Esophagus (tissue), 2 donors: ENCODE data around the gene SPEG. TPM values are rescaled to one million over a fixed set of nuclear protein-coding genes. Genes with fewer than 3 reads are reported as not detected.
A peak's percentile ranks its signal among the peaks of the same experiment; 100 is the strongest.

Experiments used
- H3K27ac ChIP-seq, 2 donors: one replicate each; pipeline ENCODE4 v1.5.1; 2013; ENCODE audit warnings: low read depth in 2 of 2, mild to moderate bottlenecking in 2 of 2, inconsistent platforms in 1 of 2, low read length in 1 of 2, moderate library complexity in 1 of 2
- H3K27me3 ChIP-seq, 2 donors: one replicate each; pipeline ENCODE4 v1.6.1; 2013; ENCODE audit warnings: low read length in 2 of 2, control low read depth in 1 of 2, mild to moderate bottlenecking in 1 of 2; ENCODE audit not compliant: insufficient read depth in 2 of 2, control insufficient read depth in 1 of 2
- H3K36me3 ChIP-seq, 2 donors: one replicate each; pipeline ENCODE4 v1.6.1; 2013; ENCODE audit warnings: low read length in 1 of 2; ENCODE audit not compliant: control insufficient read depth in 2 of 2, insufficient read depth in 2 of 2
- H3K4me1 ChIP-seq, 2 donors: one replicate each; pipeline ENCODE4 v1.6.1; 2013; ENCODE audit warnings: low read length in 1 of 2; ENCODE audit not compliant: control insufficient read depth in 2 of 2, insufficient read depth in 2 of 2
- H3K4me3 ChIP-seq, 2 donors: one replicate each; pipeline ENCODE4 v1.5.1; 2013; ENCODE audit warnings: low read length in 2 of 2, mild to moderate bottlenecking in 2 of 2, low read depth in 1 of 2, moderate library complexity in 1 of 2
- H3K9me3 ChIP-seq, 2 donors: one replicate each; pipeline ENCODE4 v1.6.1; 2013; ENCODE audit warnings: mild to moderate bottlenecking in 2 of 2, low read depth in 1 of 2, low read length in 1 of 2, moderate library complexity in 1 of 2; ENCODE audit not compliant: control insufficient read depth in 2 of 2, insufficient read depth in 1 of 2
- WGBS, 2 donors: extraction: QIAGEN DNeasy Blood & Tissue Kit; methylation state at CpG; one replicate each; pipeline ENCODE4 v1.1.7; 2013; 5-methylcytosine and 5-hydroxymethylcytosine counted together
- polyA plus RNA-seq, 2 donors: library from polyadenylated mRNA; stranded (reverse); fragments of 200-250 nt; gene quantifications; one replicate each; pipeline ENCODE4 v1.2.3, GENCODE V29; 2013
- donor health status: healthy with polysubstance abuse.
- donor health status: Bipolar disorder and iron deficiency.

SPEG gene
- polyA plus RNA-seq, 2 donors = 22.3 to 37.7 TPM

- WGBS, 2 donors = 88 to 91% methylated on average over 43 to 47 of the region's 47 CpGs
- Histone ChIP-seq H3K4me1 (peaks cover 0 to 6% of the 10 kb centered on the region in 2 donors), H3K27me3 (no peaks in the 10 kb centered on the region), H3K9me3 (no peaks in the 10 kb centered on the region), H3K36me3 (no peaks in the 10 kb centered on the region), H3K27ac (no peak overlapping the region), H3K4me3 (no peak overlapping the region)
Observed at GRCh38 chr2:219465659-219466561, 31.3 kb downstream of the SPEG start.

- H3K27ac ChIP-seq = no peak overlapping the region
Observed at GRCh38 chr2:219466816-219467735, 32.4 kb downstream of the SPEG start.

GRCh38 chr2:219467736-219468075 is 33.1 kb downstream of the SPEG start:
- no peaks in the 10 kb centered on the region for H3K36me3 ChIP-seq

More at GRCh38 chr2:219466816-219467735, 32.4 kb downstream of the SPEG start:
- Histone ChIP-seq H3K9me3 (no peaks in the 10 kb centered on the region), H3K4me1 (peaks cover 0 to 2% of the 10 kb centered on the region in 2 donors), H3K4me3 (no peak overlapping the region), H3K27me3 (no peaks in the 10 kb centered on the region), H3K36me3 (no peaks in the 10 kb centered on the region)
- 72 to 75% methylated on average over 28 of the region's 28 CpGs for WGBS, 2 donors

GRCh38 chr2:219468410-219469185 is 34.0 kb downstream of the SPEG start:
- H3K4me1 ChIP-seq = peaks cover 2% of the 10 kb centered on the region in 2 donors
- no peaks in the 10 kb centered on the region for H3K9me3 ChIP-seq
- H3K27me3 ChIP-seq = no peaks in the 10 kb centered on the region
- no peak overlapping the region for H3K27ac ChIP-seq
- 88 to 89% methylated on average over 23 of the region's 23 CpGs for WGBS, 2 donors
- H3K4me3 ChIP-seq = no peak overlapping the region
- no peaks in the 10 kb centered on the region for H3K36me3 ChIP-seq

More at GRCh38 chr2:219467736-219468075, 33.1 kb downstream of the SPEG start:
- Histone ChIP-seq H3K9me3 (no peaks in the 10 kb centered on the region), H3K4me3 (no peak overlapping the region), H3K27ac (peak overlapping the region in 1 of 2 donors; percentile 13), H3K4me1 (peaks cover 0 to 2% of the 10 kb centered on the region in 2 donors), H3K27me3 (no peaks in the 10 kb centered on the region)
- WGBS, 2 donors = 75 to 84% methylated on average over 2 of the region's 2 CpGs

- no peaks in the 10 kb centered on the region for H3K27me3 ChIP-seq
- H3K9me3 ChIP-seq = no peaks in the 10 kb centered on the region
- WGBS, 2 donors = 78 to 82% methylated on average over 16 of the region's 16 CpGs
- H3K4me1 ChIP-seq = peaks cover 2 to 4% of the 10 kb centered on the region in 2 donors
- no peak overlapping the region for H3K4me3 ChIP-seq
- no peaks in the 10 kb centered on the region for H3K36me3 ChIP-seq
- H3K27ac ChIP-seq = no peak overlapping the region
Observed at GRCh38 chr2:219469186-219469724, 34.6 kb downstream of the SPEG start.

- Histone ChIP-seq H3K36me3 (no peaks in the 10 kb centered on the region), H3K4me3 (no peak overlapping the region), H3K27ac (no peak overlapping the region), H3K9me3 (no peaks in the 10 kb centered on the region), H3K4me1 (peaks cover 2 to 4% of the 10 kb centered on the region in 2 donors), H3K27me3 (no peaks in the 10 kb centered on the region)
- WGBS, 2 donors = 67 to 72% methylated on average over 4 of the region's 4 CpGs
Observed at GRCh38 chr2:219470429-219470828, 35.8 kb downstream of the SPEG start.

GRCh38 chr2:219471476-219472371 is 37.1 kb downstream of the SPEG start:
- Histone ChIP-seq H3K9me3 (no peaks in the 10 kb centered on the region), H3K27me3 (no peaks in the 10 kb centered on the region), H3K4me3 (no peak overlapping the region), H3K4me1 (peaks cover 0 to 4% of the 10 kb centered on the region in 2 donors), H3K36me3 (no peaks in the 10 kb centered on the region), H3K27ac (no peak overlapping the region)
- WGBS, 2 donors = 79 to 83% methylated on average over 22 of the region's 22 CpGs

- no peak overlapping the region for H3K4me3 ChIP-seq
- H3K9me3 ChIP-seq = no peaks in the 10 kb centered on the region
- no peaks in the 10 kb centered on the region for H3K27me3 ChIP-seq
- WGBS, 2 donors = 84% methylated on average over 7 to 12 of the region's 12 CpGs
- H3K36me3 ChIP-seq = no peaks in the 10 kb centered on the region
- no peak overlapping the region for H3K27ac ChIP-seq
- peaks cover 0 to 4% of the 10 kb centered on the region in 2 donors for H3K4me1 ChIP-seq
Observed at GRCh38 chr2:219472629-219473187, 38.1 kb downstream of the SPEG start.
